Measurements from ENCODE around the gene ADAMTSL1.

DNA sequence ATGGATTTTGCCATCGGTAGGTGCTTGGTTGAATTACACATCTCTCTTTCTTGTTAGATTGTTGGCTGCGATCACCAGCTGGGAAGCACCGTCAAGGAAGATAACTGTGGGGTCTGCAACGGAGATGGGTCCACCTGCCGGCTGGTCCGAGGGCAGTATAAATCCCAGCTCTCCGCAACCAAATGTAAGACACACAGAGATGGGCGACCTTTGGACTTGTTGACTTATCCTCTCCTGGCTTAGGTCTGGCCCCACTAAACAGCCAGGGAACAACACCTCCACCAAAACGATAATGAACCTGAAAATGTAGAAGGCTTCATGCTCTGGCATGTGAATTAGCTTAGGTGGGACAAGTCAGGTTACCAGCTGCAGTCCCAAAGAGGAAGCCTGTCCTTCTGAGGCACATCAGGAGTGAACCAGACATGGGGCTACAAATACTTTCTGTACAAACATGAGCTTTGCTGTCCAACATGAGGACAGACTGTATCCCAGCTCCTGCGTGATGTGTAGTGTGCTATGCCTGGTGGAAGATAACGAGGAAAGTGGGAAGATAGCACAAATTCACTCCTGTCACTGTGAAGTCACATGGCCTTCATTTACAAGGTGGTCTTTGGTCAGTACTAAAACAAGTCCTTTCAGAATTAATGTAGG lies 148.4 kb downstream of the ADAMTSL1 start:
- TF ChIP-seq POLR2AphosphoS5 (IDR thresholded peaks at IDR 0.05; ENCODE audit: low read depth) (no peak), REST (IDR thresholded peaks at IDR 0.05; ENCODE audit: insufficient replicate concordance, low read depth) (no peak), GABPA (IDR thresholded peaks at IDR 0.05; ENCODE audit: low read depth) (no peak)
- TF ChIP-seq, protein P1, sequence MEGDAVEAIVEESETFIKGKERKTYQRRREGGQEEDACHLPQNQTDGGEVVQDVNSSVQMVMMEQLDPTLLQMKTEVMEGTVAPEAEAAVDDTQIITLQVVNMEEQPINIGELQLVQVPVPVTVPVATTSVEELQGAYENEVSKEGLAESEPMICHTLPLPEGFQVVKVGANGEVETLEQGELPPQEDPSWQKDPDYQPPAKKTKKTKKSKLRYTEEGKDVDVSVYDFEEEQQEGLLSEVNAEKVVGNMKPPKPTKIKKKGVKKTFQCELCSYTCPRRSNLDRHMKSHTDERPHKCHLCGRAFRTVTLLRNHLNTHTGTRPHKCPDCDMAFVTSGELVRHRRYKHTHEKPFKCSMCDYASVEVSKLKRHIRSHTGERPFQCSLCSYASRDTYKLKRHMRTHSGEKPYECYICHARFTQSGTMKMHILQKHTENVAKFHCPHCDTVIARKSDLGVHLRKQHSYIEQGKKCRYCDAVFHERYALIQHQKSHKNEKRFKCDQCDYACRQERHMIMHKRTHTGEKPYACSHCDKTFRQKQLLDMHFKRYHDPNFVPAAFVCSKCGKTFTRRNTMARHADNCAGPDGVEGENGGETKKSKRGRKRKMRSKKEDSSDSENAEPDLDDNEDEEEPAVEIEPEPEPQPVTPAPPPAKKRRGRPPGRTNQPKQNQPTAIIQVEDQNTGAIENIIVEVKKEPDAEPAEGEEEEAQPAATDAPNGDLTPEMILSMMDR (IDR thresholded peaks at IDR 0.05; ENCODE audit: insufficient read depth, low read length): no peak

Measured in HL-60 (cell line).